B cell (primary cell): Measurements from ENCODE around the gene RUVBL2. TPM values are rescaled to one million over a fixed set of nuclear protein-coding genes. Genes with fewer than 3 reads are reported as not detected.

Experiments used
- ATAC-seq: fragments of 200-7000 bp; cut with Tn5 transposase; one replicate; pipeline ENCODE4 v1.10.0; 2021; ENCODE audit warnings: low read depth, mild to moderate bottlenecking, moderate number of reproducible peaks, moderate library complexity
- CTCF ChIA-PET: fragments of 350-600 bp; sonication (Branson Sonifier 250); formaldehyde crosslinking; loops from one replicate; lab custom pipeline; 2021; ENCODE audit warnings: antibody characterized with exemption, inconsistent platforms; lab: Charles Lee
- POLR2A ChIA-PET: fragments of 350-600 bp; sonication (Branson Sonifier 250); formaldehyde crosslinking; loops from one replicate; lab custom pipeline; 2021; ENCODE audit warnings: antibody characterized with exemption; lab: Charles Lee
- DNase-seq: peaks from one replicate; pipeline ENCODE4 v3.0.0; 2013
- H2AFZ ChIP-seq: 2 replicates; pipeline ENCODE4 v1.6.1; 2012; ENCODE audit warnings: mild to moderate bottlenecking, low read depth, low read length; ENCODE audit not compliant: insufficient read depth, poor library complexity, severe bottlenecking
- H3K27ac ChIP-seq, 2 donors: 1 replicate in 1 of 2; 2 replicates in 1 of 2; pipeline ENCODE4 v1.5.1; 2012 to 2013; ENCODE audit warnings: low read length in 2 of 2, mild to moderate bottlenecking in 2 of 2, moderate library complexity in 1 of 2
- H3K27me3 ChIP-seq, 4 experiments: fragments of 200-600 bp in 1 of 4; sonication (generic) in 1 of 4; replicated peaks in 1 of 4; 1 replicate in 2 of 4; 2 replicates in 2 of 4; pipeline versions ENCODE4 v1.6.1 to v1.7.0; 2013 to 2016; ENCODE audit warnings: low read length in 3 of 4, mild to moderate bottlenecking in 2 of 4, mixed read lengths in 1 of 4, moderate library complexity in 1 of 4; ENCODE audit not compliant: insufficient read depth in 4 of 4, control insufficient read depth in 3 of 4; ENCODE audit errors: control extremely low read depth in 1 of 4
- H3K36me3 ChIP-seq, 2 experiments: replicated peaks in 1 of 2; 1 replicate in 1 of 2; 2 replicates in 1 of 2; pipeline versions ENCODE4 v1.6.1 to v1.7.1; 2013; ENCODE audit warnings: low read length in 1 of 2; ENCODE audit not compliant: insufficient read depth in 2 of 2, control insufficient read depth in 1 of 2; ENCODE audit errors: control extremely low read depth in 1 of 2, extremely low read depth in 1 of 2
- H3K4me1 ChIP-seq, 2 donors: fragments of 200-600 bp in 1 of 2; sonication (generic) in 1 of 2; 1 replicate in 1 of 2; 2 replicates in 1 of 2; pipeline versions ENCODE4 v1.5.1 to v1.6.1; 2013 to 2017; ENCODE audit warnings: low read length in 2 of 2; ENCODE audit not compliant: control insufficient read depth in 2 of 2, insufficient read depth in 2 of 2
- H3K4me2 ChIP-seq: replicated peaks from 2 replicates; pipeline ENCODE3; 2012; ENCODE audit warnings: mild to moderate bottlenecking, low read depth, low read length; ENCODE audit not compliant: poor library complexity, severe bottlenecking
- H3K4me3 ChIP-seq, 5 experiments: fragments of 200-600 bp in 1 of 5; sonication (generic) in 1 of 5; 1 replicate in 3 of 5; 2 replicates in 2 of 5; pipeline versions ENCODE4 v1.5.1 to v1.7.0; 2011 to 2016; ENCODE audit warnings: low read length in 4 of 5, mild to moderate bottlenecking in 4 of 5, low read depth in 2 of 5, control low read depth in 1 of 5, moderate library complexity in 1 of 5; ENCODE audit not compliant: insufficient read depth in 1 of 5; ENCODE audit errors: control extremely low read depth in 1 of 5, extremely low read depth in 1 of 5
- H3K79me2 ChIP-seq: fragments of 200-600 bp; sonication (generic); one replicate; pipeline ENCODE4 v1.6.0; 2016; ENCODE audit warnings: low read length; ENCODE audit not compliant: control insufficient read depth, insufficient read depth
- H3K9ac ChIP-seq: fragments of 200-600 bp; sonication (generic); 2 replicates; pipeline ENCODE4 v1.6.1; 2017; ENCODE audit warnings: mild to moderate bottlenecking, low read length, moderate library complexity
- H3K9me3 ChIP-seq, 3 donors: one replicate each; pipeline versions ENCODE4 v1.6.1 to v1.7.1; 2013; ENCODE audit warnings: low read length in 2 of 3; ENCODE audit not compliant: control insufficient read depth in 2 of 3, insufficient read depth in 1 of 3; ENCODE audit errors: control extremely low read depth in 1 of 3
- H4K20me1 ChIP-seq: 2 replicates; pipeline ENCODE4 v1.6.0; 2012; ENCODE audit warnings: mild to moderate bottlenecking, low read length; ENCODE audit not compliant: insufficient read depth, control insufficient read depth, poor library complexity, severe bottlenecking
- H3K27ac Mint-ChIP-seq: one replicate; pipeline ENCODE4 v1.8.0; 2021; ENCODE audit warnings: mixed read lengths
- H3K27me3 Mint-ChIP-seq: one replicate; pipeline ENCODE4 v1.8.0; 2021; ENCODE audit warnings: mixed read lengths
- H3K4me1 Mint-ChIP-seq: one replicate; pipeline ENCODE4 v1.8.0; 2021; ENCODE audit warnings: mixed read lengths
- H3K4me3 Mint-ChIP-seq: one replicate; pipeline ENCODE4 v1.8.0; 2021; ENCODE audit warnings: mixed read lengths
- H3K9me3 Mint-ChIP-seq: one replicate; pipeline ENCODE4 v1.8.0; 2022; ENCODE audit warnings: mixed read lengths; ENCODE audit not compliant: insufficient read depth
- EZH2 ChIP-seq: IDR thresholded peaks from 2 replicates; pipeline ENCODE4 v1.6.1; 2012; ENCODE audit warnings: borderline replicate concordance, low read depth, mild to moderate bottlenecking, moderate library complexity, low read length; ENCODE audit not compliant: insufficient read depth, poor library complexity, severe bottlenecking
- WGBS: methylation state at CpG from one replicate; pipeline ENCODE4 v1.1.5; 2013; ENCODE audit warnings: missing lambda C conversion rate; ENCODE audit not compliant: insufficient coverage; 5-methylcytosine and 5-hydroxymethylcytosine counted together
- intact Hi-C: fragments of 100-400 bp; cut with micrococcal nuclease; formaldehyde crosslinking; loops from one replicate; pipeline ENCODE4 v1.10.0; 2022
- polyA plus RNA-seq: library from polyadenylated mRNA; depleted of rRNA; stranded (reverse); fragments of >200 nt; gene quantifications from 2 replicates; pipeline ENCODE4 v1.2.3, GENCODE V29; 2012
- total RNA-seq, 2 donors: library from RNA; stranded (reverse); fragments of 120-200 nt in 1 of 2; gene quantifications; 1 replicate in 1 of 2; 2 replicates in 1 of 2; pipeline versions ENCODE4 v1.2.3 to v1.2.4, GENCODE V29; 2013 to 2022
- TF ChIP-seq, protein P1 (sequence below): fragments of 200-600 bp; IDR thresholded peaks from one replicate; pipeline ENCODE4 v1.8.0; 2022; ENCODE audit warnings: antibody characterized with exemption, mild to moderate bottlenecking

Gene RUVBL2
- total and polyA plus RNA-seq, 2 donors (not counting 1 experiment from before 2014, with no cell fraction given) = 36.1 to 57.4 TPM

GRCh38 chr19:49059053-49059452 is 65.4 kb downstream of the RUVBL2 start:
- Histone ChIP-seq H3K4me3 (no peak overlapping the region), H3K36me3 (no peaks in the 10 kb centered on the region), H3K4me2 (no peak overlapping the region), H3K9me3 (peaks cover 0 to 27% (median 0%) of the 10 kb centered on the region in 3 donors), H3K9ac (no peak overlapping the region), H3K27me3 (peaks cover 0 to 65% (median 25%) of the 10 kb centered on the region in 4 experiments), H2AFZ (no peak overlapping the region), H3K79me2 (no peaks in the 10 kb centered on the region), H3K4me1 (peaks cover 17 to 28% of the 10 kb centered on the region in 2 donors), H4K20me1 (no peaks in the 10 kb centered on the region), H3K27ac (no peak overlapping the region)
- Mint-ChIP-seq H3K4me1 (peaks cover 22% of the 10 kb centered on the region), H3K4me3 (peak overlapping the region; percentile 29), H3K9me3 (no peaks in the 10 kb centered on the region), H3K27me3 (peaks cover 28% of the 10 kb centered on the region), H3K27ac (no peak overlapping the region)
- intact Hi-C loops = no loop called here
- POLR2A ChIA-PET = interaction anchor here (0.6 kb wide), 1 partner anchor 54 kb away, joined by 3 read pairs; no protein-coding TSS in a partner anchor
- CTCF ChIA-PET = interaction anchor here (1.5 kb wide), 1 partner anchor 12 kb away, joined by 5 read pairs; no protein-coding TSS in a partner anchor
- DNase-seq (no peak), ATAC-seq (no peak)
- TF ChIP-seq, protein P1, sequence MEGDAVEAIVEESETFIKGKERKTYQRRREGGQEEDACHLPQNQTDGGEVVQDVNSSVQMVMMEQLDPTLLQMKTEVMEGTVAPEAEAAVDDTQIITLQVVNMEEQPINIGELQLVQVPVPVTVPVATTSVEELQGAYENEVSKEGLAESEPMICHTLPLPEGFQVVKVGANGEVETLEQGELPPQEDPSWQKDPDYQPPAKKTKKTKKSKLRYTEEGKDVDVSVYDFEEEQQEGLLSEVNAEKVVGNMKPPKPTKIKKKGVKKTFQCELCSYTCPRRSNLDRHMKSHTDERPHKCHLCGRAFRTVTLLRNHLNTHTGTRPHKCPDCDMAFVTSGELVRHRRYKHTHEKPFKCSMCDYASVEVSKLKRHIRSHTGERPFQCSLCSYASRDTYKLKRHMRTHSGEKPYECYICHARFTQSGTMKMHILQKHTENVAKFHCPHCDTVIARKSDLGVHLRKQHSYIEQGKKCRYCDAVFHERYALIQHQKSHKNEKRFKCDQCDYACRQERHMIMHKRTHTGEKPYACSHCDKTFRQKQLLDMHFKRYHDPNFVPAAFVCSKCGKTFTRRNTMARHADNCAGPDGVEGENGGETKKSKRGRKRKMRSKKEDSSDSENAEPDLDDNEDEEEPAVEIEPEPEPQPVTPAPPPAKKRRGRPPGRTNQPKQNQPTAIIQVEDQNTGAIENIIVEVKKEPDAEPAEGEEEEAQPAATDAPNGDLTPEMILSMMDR = no peak
- TF ChIP-seq EZH2 = no peak
- 70% methylated on average over 9 of the region's 9 CpGs for WGBS

- Mint-ChIP-seq H3K9me3 (no peaks in the 10 kb centered on the region), H3K27ac (peak overlapping the region; percentile 23), H3K4me3 (no peak overlapping the region), H3K4me1 (peaks cover 20% of the 10 kb centered on the region), H3K27me3 (peaks cover 36% of the 10 kb centered on the region)
- intact Hi-C loops = no loop called here
- ATAC-seq = no peak
- Histone ChIP-seq H3K27me3 (peaks cover 0 to 68% (median 30%) of the 10 kb centered on the region in 4 experiments), H3K9ac (no peak overlapping the region), H4K20me1 (no peaks in the 10 kb centered on the region), H3K27ac (no peak overlapping the region), H3K36me3 (no peaks in the 10 kb centered on the region), H3K4me2 (no peak overlapping the region), H3K4me3 (no peak overlapping the region), H3K79me2 (no peaks in the 10 kb centered on the region), H2AFZ (no peak overlapping the region), H3K9me3 (peaks cover 0 to 27% (median 0%) of the 10 kb centered on the region in 3 donors), H3K4me1 (peaks cover 21 to 22% of the 10 kb centered on the region in 2 donors)
- WGBS = 100% methylated on average over 2 of the region's 2 CpGs
- ChIA-PET POLR2A (no interaction called here), CTCF (interaction anchor here (0.5 to 0.9 kb wide), 5 partner anchors 19 to 656 kb away, joined by 3 to 5 read pairs (median 3); no protein-coding TSS in a partner anchor)
- no peak for DNase-seq
- no peak for TF ChIP-seq EZH2
- TF ChIP-seq, protein P1 = no peak
Observed at GRCh38 chr19:49061000-49061399, 67.3 kb downstream of the RUVBL2 start.
